Inferior parietal cortex (tissue), 1 donor: ENCODE measurements around the gene TOX2.

Source experiments
- DNase-seq: peaks from one replicate; pipeline ENCODE4 v3.0.0-alpha.2; 2016; ENCODE audit errors: extremely low spot score

TOX2 gene

GRCh38 chr20:43940518-43941225, 26.0 kb downstream of the TOX2 start:
- no peak for DNase-seq

- DNase-seq = no peak
Observed at GRCh38 chr20:43941476-43942200, 27.0 kb downstream of the TOX2 start.

GRCh38 chr20:43942201-43942590, 27.5 kb downstream of the TOX2 start:
- DNase-seq = no peak

GRCh38 chr20:43942667-43943285, 28.1 kb downstream of the TOX2 start:
- DNase-seq = no peak

GRCh38 chr20:43943725-43944124, 29.1 kb downstream of the TOX2 start:
- DNase-seq = no peak

GRCh38 chr20:43944653-43945235, 30.1 kb downstream of the TOX2 start:
- no peak for DNase-seq

GRCh38 chr20:43945391-43946205, 30.9 kb downstream of the TOX2 start:
- DNase-seq = no peak

- DNase-seq = no peak
Observed at GRCh38 chr20:43946206-43946491, 31.5 kb downstream of the TOX2 start.

GRCh38 chr20:43946659-43947315, 32.1 kb downstream of the TOX2 start:
- no peak for DNase-seq

- DNase-seq = no peak
Observed at GRCh38 chr20:43947316-43947710, 32.7 kb downstream of the TOX2 start.

GRCh38 chr20:43948455-43948854, 33.8 kb downstream of the TOX2 start:
- no peak for DNase-seq

GRCh38 chr20:43949248-43949647, 34.6 kb downstream of the TOX2 start:
- no peak for DNase-seq

GRCh38 chr20:43949741-43950618, 35.3 kb downstream of the TOX2 start:
- no peak for DNase-seq

- no peak for DNase-seq
Observed at GRCh38 chr20:43953919-43954592, 39.4 kb downstream of the TOX2 start.

GRCh38 chr20:43954704-43955061, 40.0 kb downstream of the TOX2 start:
- DNase-seq = no peak

GRCh38 chr20:43955062-43955749, 40.6 kb downstream of the TOX2 start:
- DNase-seq = no peak

GRCh38 chr20:43955750-43956191, 41.1 kb downstream of the TOX2 start:
- no peak for DNase-seq

GRCh38 chr20:43957392-43957791, 42.7 kb downstream of the TOX2 start:
- DNase-seq = no peak

GRCh38 chr20:43958626-43959025, 44.0 kb downstream of the TOX2 start:
- no peak for DNase-seq
